ENCODE measurements around the gene RHOH. TPM values are rescaled to one million over a fixed set of nuclear protein-coding genes. Genes with fewer than 3 reads are reported as not detected.

The RHOH gene
- polyA plus RNA-seq, 1 donor (not counting 4 experiments of a cell fraction or from before 2014, with no cell fraction given), result 0.04 TPM

GRCh38 chr4:40199179-40199670 lies 2.4 kb downstream of the RHOH start:
- no peak overlapping the region for H2AFZ ChIP-seq (ENCODE audit: control insufficient read depth, low read length)
- H3K9ac ChIP-seq (ENCODE audit: control insufficient read depth, extremely low read depth, insufficient read depth, low read length), result no peak overlapping the region
- H3K79me2 ChIP-seq (ENCODE audit: control insufficient read depth, insufficient read depth, low read length), result no peaks in the 10 kb centered on the region
- H3K36me3 ChIP-seq (ENCODE audit: control insufficient read depth in 2 of 2, extremely low read depth in 1 of 2, insufficient read depth in 2 of 2, low read length in 2 of 2), result no peaks in the 10 kb centered on the region
- dilution Hi-C loops (cut with MboI; ENCODE audit: extremely low pct_ligation_motif_present, low sequenced_read_pairs), result no loop called here
- no peaks in the 10 kb centered on the region for H4K20me1 ChIP-seq (ENCODE audit: control insufficient read depth, extremely low read depth, insufficient read depth, low read length)
- no peak overlapping the region for H3K27ac ChIP-seq (ENCODE audit: control insufficient read depth, insufficient read depth, low read length)
- H3K4me1 ChIP-seq (ENCODE audit: control insufficient read depth, extremely low read depth, insufficient read depth, low read length), result peaks cover 5% of the 10 kb centered on the region
- no peaks in the 10 kb centered on the region for H3K9me3 ChIP-seq (ENCODE audit: control insufficient read depth, low read depth, low read length)
- H3K27me3 ChIP-seq (ENCODE audit: control insufficient read depth, extremely low read depth, insufficient read depth, low read length), result no peaks in the 10 kb centered on the region
- TF ChIP-seq EZH2 (IDR thresholded peaks at IDR 0.05; ENCODE audit: low read length), result no peak
- TF ChIP-seq, protein P1, sequence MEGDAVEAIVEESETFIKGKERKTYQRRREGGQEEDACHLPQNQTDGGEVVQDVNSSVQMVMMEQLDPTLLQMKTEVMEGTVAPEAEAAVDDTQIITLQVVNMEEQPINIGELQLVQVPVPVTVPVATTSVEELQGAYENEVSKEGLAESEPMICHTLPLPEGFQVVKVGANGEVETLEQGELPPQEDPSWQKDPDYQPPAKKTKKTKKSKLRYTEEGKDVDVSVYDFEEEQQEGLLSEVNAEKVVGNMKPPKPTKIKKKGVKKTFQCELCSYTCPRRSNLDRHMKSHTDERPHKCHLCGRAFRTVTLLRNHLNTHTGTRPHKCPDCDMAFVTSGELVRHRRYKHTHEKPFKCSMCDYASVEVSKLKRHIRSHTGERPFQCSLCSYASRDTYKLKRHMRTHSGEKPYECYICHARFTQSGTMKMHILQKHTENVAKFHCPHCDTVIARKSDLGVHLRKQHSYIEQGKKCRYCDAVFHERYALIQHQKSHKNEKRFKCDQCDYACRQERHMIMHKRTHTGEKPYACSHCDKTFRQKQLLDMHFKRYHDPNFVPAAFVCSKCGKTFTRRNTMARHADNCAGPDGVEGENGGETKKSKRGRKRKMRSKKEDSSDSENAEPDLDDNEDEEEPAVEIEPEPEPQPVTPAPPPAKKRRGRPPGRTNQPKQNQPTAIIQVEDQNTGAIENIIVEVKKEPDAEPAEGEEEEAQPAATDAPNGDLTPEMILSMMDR (optimal IDR thresholded peaks at IDR 0.05 in 1 of 3, IDR thresholded peaks at IDR 0.05 in 1 of 3, conservative IDR thresholded peaks at IDR 0.05 in 1 of 3; ENCODE audit: extremely low read depth in 1 of 3, insufficient read depth in 2 of 3, low read length in 3 of 3), result no peak
- DNase-seq (ENCODE audit: low read depth, low spot score) (no peak), FAIRE-seq (no peak)
- H3K4me3 ChIP-seq (ENCODE audit: control insufficient read depth in 2 of 3, extremely low read depth in 1 of 3, insufficient read depth in 2 of 3, low read depth in 1 of 3, low read length in 3 of 3), result no peak overlapping the region
- H3K9me1 ChIP-seq (ENCODE audit: control insufficient read depth, extremely low read depth, insufficient read depth, low read length), result no peaks in the 10 kb centered on the region
- H3K4me2 ChIP-seq (ENCODE audit: control insufficient read depth, extremely low read depth, insufficient read depth, low read depth, low read length), result no peak overlapping the region

DNA sequence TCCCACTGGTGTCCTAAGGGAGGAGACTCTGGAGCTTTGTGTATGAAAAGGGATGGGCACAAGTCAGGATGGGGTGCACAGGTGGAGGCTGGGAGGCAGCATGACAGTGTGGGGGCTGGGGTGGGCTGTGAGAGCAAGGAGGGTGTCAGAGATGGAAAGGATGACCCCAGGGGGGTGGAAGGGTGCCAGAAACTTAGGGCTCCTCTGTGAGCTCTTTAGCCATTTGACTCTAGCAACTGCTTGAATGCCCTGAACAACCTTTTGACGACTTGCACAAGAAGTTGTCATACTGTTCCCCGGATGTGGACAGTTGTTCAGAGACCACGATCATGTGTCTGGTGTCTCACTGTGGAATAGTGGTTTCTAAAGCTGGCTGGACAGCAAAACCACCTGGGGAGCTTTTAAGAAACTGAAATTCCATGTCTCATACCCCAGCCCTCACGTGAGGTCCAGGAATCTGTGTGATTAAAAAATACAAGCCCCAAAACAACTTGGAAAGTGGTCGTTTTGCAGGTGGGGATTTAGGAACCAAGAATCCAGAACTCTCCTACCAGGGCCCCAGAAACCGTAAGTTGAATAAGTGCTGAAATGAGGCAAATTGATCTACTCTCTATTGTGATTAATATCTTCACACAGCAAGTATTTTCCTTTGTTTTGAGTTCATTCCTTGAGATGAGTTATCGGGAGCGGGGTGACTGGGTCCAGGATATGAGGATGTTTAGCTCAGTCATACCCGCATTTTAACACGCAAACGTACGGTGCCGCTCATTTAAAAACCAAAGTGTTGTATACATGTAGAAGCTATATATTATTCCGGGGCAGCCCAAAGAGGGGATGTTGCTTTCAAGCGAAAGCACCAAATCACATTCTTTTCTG lies 3.4 kb downstream of the RHOH start:
- Histone ChIP-seq H3K9me3 (ENCODE audit: control insufficient read depth, low read depth, low read length) (no peaks in the 10 kb centered on the region), H2AFZ (ENCODE audit: control insufficient read depth, low read length) (no peak overlapping the region), H3K9ac (ENCODE audit: control insufficient read depth, extremely low read depth, insufficient read depth, low read length) (no peak overlapping the region), H3K79me2 (ENCODE audit: control insufficient read depth, insufficient read depth, low read length) (no peaks in the 10 kb centered on the region), H3K4me3 (ENCODE audit: control insufficient read depth in 2 of 3, extremely low read depth in 1 of 3, insufficient read depth in 2 of 3, low read depth in 1 of 3, low read length in 3 of 3) (no peak overlapping the region), H3K9me1 (ENCODE audit: control insufficient read depth, extremely low read depth, insufficient read depth, low read length) (no peaks in the 10 kb centered on the region), H3K4me1 (ENCODE audit: control insufficient read depth, extremely low read depth, insufficient read depth, low read length) (no peaks in the 10 kb centered on the region), H3K4me2 (ENCODE audit: control insufficient read depth, extremely low read depth, insufficient read depth, low read depth, low read length) (no peak overlapping the region), H3K36me3 (ENCODE audit: control insufficient read depth in 2 of 2, extremely low read depth in 1 of 2, insufficient read depth in 2 of 2, low read length in 2 of 2) (no peaks in the 10 kb centered on the region), H3K27ac (ENCODE audit: control insufficient read depth, insufficient read depth, low read length) (no peak overlapping the region), H3K27me3 (ENCODE audit: control insufficient read depth, extremely low read depth, insufficient read depth, low read length) (no peaks in the 10 kb centered on the region), H4K20me1 (ENCODE audit: control insufficient read depth, extremely low read depth, insufficient read depth, low read length) (no peaks in the 10 kb centered on the region)
- DNase-seq (ENCODE audit: low read depth, low spot score) (no peak), FAIRE-seq (no peak)
- TF ChIP-seq, protein P1 (optimal IDR thresholded peaks at IDR 0.05 in 1 of 3, IDR thresholded peaks at IDR 0.05 in 1 of 3, conservative IDR thresholded peaks at IDR 0.05 in 1 of 3; ENCODE audit: extremely low read depth in 1 of 3, insufficient read depth in 2 of 3, low read length in 3 of 3), result no peak
- dilution Hi-C loops (cut with MboI; ENCODE audit: extremely low pct_ligation_motif_present, low sequenced_read_pairs), result no loop called here

Data from keratinocyte (primary cell).